ENCODE results near the gene ATF3. TPM values are rescaled to one million over a fixed set of nuclear protein-coding genes. Genes with fewer than 3 reads are reported as not detected.

Gene ATF3
- 0.86 and 1.0 TPM in 2 replicates for total RNA-seq (2014; rRNA removed; shearing (Covaris generic))

GRCh38 chr1:212608392-212608958 lies at the start of gene ATF3:
Gene ATF3, plus strand, starts transcription at chr1:212608761. Its CDS starts 6,261 bp downstream, at chr1:212615022.
- peak; percentile 99 for DNase-seq (ENCODE audit: low spot score)

- DNase-seq (ENCODE audit: low spot score) = no peak
Observed at GRCh38 chr1:212559929-212560328, 48.6 kb upstream of the ATF3 start.

- no peak for DNase-seq (ENCODE audit: low spot score)
Observed at GRCh38 chr1:212560933-212561460, 47.6 kb upstream of the ATF3 start.

- DNase-seq (ENCODE audit: low spot score) = peak; percentile 79
Observed at GRCh38 chr1:212561501-212561931, 47.0 kb upstream of the ATF3 start.

GRCh38 chr1:212562771-212563170 lies 45.8 kb upstream of the ATF3 start:
- no peak for DNase-seq (ENCODE audit: low spot score)

GRCh38 chr1:212565079-212565478 lies 43.5 kb upstream of the ATF3 start:
- no peak for DNase-seq (ENCODE audit: low spot score)

- DNase-seq (ENCODE audit: low spot score) = no peak
Observed at GRCh38 chr1:212565571-212566305, 42.8 kb upstream of the ATF3 start.

- peak; percentile 84 for DNase-seq (ENCODE audit: low spot score)
Observed at GRCh38 chr1:212566522-212567479, 41.8 kb upstream of the ATF3 start.

GRCh38 chr1:212567638-212568037 lies 40.9 kb upstream of the ATF3 start:
- no peak for DNase-seq (ENCODE audit: low spot score)

- DNase-seq (ENCODE audit: low spot score) = no peak
Observed at GRCh38 chr1:212568978-212569537, 39.5 kb upstream of the ATF3 start.

- no peak for DNase-seq (ENCODE audit: low spot score)
Observed at GRCh38 chr1:212574732-212575131, 33.8 kb upstream of the ATF3 start.

- no peak for DNase-seq (ENCODE audit: low spot score)
Observed at GRCh38 chr1:212575333-212575732, 33.2 kb upstream of the ATF3 start.

- DNase-seq (ENCODE audit: low spot score) = no peak
Observed at GRCh38 chr1:212578041-212578440, 30.5 kb upstream of the ATF3 start.

- DNase-seq (ENCODE audit: low spot score) = no peak
Observed at GRCh38 chr1:212581034-212581433, 27.5 kb upstream of the ATF3 start.

- no peak for DNase-seq (ENCODE audit: low spot score)
Observed at GRCh38 chr1:212582291-212582690, 26.3 kb upstream of the ATF3 start.

- no peak for DNase-seq (ENCODE audit: low spot score)
Observed at GRCh38 chr1:212582808-212583615, 25.5 kb upstream of the ATF3 start.

GRCh38 chr1:212583643-212584042 lies 24.9 kb upstream of the ATF3 start:
- DNase-seq (ENCODE audit: low spot score) = no peak

- DNase-seq (ENCODE audit: low spot score) = no peak
Observed at GRCh38 chr1:212584092-212584886, 24.3 kb upstream of the ATF3 start.

- no peak for DNase-seq (ENCODE audit: low spot score)
Observed at GRCh38 chr1:212585210-212585609, 23.4 kb upstream of the ATF3 start.

Measured in A172 (cell line).